ENCODE results near the gene EGFL6.
"Not testable (repeated sequence)": the region's sequence is repeated elsewhere in the genome, so short reads cannot be mapped to it uniquely, and the experiment has no call there.

Gene EGFL6

DNA sequence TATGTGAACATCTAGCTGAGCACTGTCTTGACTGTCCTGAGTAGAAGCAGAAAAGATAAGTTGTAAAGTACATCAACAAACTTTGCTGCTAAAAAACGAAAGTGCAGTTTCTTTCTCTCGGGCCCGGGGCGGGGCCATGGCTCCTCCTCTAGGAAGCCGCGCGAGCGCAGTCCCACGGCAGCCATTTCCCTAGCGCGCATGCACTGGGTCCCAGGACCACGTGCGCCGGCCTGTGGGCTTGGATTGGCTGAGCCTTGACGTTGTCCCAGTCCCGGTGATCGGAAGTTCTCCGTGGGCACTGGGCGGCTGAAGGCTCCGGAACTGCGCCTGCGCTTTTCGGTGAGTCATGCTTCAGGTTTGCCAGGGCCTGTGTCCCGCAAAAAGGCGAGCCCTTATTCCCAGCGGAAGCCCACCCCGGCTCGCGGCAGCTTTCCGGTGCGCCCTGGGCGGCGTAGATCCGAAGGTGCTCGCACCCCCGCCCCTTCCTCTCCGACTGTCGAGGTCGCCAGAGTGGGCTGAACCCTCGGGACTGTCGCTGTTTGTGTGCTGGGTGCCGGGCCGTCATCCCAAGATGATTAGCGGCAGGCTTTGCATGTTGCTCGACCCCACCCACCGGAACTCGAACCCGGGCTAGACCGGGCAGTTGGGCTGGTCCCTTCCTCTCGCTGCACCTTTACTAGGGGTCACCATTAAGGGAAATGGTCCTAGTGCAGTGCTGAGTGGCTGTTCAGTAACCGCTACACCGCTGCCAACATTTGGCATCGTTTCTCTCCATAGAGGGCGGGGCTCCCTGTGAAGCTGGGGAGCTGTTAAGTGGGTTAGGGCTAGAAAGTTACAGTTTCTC, 83.7 kb downstream of the EGFL6 start, which contains the start of gene TCEANC:
Gene TCEANC (plus strand): TSS at position 292 of the 844 bp plus-strand sequence. CDS start 9,368 bp downstream, outside the sequence.
- DNase-seq (ENCODE audit: low read depth in 2 of 2): peak; percentile 81 to 95

DNA sequence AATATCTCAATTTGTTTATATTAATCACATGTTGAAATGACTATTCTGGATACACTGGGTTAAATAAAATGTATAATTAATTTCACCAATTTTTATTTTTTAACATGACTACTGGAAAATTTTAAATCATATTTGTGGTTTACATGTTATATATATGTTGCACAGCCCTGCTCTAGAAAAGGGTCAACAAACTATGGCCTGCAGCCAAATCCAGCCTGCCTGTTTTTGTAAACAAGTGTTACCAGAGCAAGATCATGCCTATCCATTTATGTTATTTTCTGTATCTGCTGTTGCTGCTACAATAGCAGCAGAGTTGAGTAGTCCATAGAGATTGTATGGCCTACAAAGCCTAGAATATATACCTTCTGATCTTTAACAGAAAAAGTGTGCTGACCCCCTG, 84.7 kb downstream of the EGFL6 start:
- DNase-seq (ENCODE audit: low read depth in 2 of 2): no peak

DNA sequence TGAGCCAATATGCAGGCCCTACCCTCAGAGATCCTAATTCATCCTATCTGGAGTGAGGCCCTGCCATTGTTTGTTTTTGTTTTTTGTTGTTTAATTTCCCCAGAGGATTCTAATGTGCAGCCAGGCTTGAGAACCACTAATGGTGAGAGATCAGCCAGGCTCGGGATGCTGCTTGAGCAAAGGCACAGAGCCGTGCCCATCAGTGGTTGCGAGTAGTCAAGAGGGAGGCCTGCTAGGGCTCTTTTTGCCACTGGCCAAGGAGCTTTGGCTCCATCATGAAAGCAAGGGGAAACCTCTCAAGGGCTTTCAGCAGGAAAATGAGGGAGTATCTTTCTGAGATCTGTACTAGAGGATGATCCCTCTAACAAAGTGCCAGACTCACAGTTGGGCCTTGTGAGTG, 86.3 kb downstream of the EGFL6 start:
- no peak for DNase-seq (ENCODE audit: low read depth in 2 of 2)

DNA sequence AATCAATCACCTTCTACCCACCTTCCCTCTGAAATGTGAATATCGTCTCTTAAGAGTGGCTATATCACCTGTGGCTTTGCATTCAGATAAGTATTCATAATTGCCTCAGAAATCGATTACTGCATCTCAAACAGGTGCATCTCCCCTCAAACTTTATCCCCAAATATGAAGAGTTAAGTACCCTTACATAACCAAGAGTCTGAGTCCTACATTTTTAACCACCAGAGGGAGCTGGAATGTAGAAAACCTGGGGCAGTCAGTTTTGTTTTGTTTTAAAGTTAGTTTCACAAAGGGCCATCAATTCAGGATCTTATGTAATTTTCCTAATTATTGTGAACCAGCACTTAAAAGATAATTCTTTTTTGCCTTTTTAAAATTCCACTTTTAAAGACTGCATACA, 89.2 kb downstream of the EGFL6 start:
- DNase-seq (ENCODE audit: low read depth in 2 of 2): peak in 1 of 2 donors; percentile 15

DNA sequence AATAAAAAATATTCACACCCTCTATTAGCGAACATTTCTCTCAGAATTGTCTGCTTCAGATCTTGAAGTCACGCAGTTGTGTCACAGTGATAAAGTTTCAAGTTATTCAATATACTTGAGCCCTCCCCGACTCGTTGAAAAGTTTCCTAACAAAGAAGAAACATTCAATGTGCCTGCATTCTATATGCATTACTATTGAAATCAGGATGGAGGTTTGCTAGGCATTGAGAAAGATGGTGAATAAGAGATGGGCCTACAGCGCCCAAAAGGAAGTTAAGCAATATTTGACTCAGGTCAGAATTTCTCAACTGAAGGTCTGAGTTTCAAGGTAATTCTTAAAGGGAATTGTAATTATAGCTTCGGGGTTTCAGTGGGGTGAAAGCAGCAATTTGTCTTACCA, 89.7 kb downstream of the EGFL6 start:
- no peak for DNase-seq (ENCODE audit: low read depth in 2 of 2)

DNA sequence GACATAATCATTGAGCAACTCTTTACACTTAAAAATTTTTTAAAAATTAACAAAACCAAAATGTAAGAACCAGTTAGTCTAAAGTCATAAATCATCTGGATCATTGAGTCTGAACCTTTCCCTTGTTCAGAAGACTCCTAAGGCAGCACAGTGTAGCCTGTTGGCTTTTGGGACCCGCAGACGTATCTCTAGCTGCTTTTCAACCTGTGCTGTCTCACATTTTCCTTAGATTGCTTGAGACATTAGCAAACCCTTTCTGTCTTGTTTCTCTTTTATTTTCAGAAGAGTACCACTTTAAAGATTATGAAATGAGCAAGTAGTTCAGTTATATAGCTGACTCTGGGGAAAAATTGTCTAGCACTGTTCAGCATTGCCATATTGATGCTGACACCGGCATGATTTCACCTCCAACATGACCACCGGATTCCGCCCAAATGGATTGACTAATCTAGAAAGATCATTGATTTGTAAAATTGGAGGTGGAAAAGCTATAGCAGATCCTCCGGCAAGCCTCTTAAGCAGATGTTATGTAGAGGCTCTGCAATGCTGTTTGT, 92.4 kb downstream of the EGFL6 start:
- DNase-seq (ENCODE audit: low read depth in 2 of 2): no peak

DNA sequence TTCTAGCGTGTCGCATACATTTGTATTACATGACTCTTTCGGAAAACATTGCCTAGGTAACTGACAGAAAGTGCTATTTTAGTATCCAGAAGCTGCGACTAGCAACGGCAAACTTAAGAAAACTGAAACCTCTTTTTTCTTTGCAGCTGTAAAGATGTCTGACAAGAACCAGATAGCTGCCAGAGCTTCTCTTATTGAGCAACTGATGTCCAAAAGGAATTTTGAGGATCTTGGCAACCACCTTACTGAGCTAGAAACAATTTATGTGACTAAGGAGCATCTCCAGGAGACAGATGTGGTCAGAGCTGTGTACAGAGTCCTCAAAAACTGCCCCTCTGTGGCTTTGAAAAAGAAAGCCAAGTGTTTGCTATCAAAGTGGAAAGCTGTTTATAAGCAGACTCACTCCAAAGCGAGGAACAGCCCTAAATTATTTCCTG, 93.0 kb downstream of the EGFL6 start:
- DNase-seq (ENCODE audit: low read depth in 2 of 2): no peak

DNA sequence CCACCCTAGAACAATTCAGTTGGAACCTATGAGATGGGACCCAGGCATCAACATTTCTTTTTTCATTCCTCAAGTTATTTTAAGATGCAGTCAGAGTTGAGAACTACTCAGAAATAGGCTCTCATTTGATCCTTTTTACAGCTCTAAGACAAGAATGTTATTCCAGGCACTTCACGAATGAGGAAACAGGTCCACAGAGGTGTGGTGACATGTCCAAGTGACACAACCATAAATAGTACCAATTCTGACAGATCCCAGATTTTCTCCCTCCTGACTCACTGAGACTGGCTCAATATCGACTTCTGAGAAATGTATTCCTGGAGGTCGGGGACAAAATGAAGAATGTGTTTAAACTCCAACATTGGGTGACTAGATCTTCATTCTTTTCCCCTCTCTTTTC, 94.6 kb downstream of the EGFL6 start:
- DNase-seq (ENCODE audit: low read depth in 2 of 2): no peak

DNA sequence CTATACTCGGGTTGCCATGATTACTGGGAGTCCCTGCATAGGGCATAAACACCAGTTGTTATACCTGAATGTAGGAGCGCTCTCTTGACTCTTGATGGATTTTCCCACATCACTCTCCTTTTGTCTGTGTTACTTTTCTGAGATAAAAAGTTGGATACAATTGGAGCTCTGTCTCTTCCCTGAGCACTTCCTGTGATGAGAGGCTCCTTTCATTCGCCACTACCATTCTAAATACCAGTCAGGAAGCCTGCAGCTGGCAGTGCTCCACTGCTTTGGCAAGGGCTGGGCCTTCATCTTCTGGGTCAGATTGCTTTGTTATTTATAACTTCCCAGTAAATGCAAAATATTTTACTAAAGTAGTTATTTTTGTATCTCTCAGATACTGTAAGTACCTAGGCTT, 97.4 kb downstream of the EGFL6 start:
- no peak for DNase-seq (ENCODE audit: low read depth in 2 of 2)

DNA sequence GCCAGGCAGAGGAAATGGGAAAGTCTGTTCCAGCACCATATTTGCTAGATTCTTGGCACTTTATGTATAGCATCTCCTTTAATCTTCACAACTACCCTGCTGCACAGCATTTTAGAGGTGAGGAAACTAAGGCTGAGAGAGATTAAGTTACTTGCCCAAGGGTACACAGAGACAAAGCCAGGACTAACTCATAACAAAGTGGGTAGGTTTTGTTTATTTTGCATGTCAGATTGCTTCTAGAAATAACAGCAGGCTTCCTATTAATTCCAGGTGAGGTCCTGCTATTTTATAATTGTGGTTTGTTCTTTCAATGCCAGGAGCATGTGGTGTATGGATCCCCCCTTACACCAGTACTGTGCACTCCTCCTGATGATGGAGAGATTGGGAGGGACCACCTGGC, 98.5 kb downstream of the EGFL6 start:
- no peak for DNase-seq (ENCODE audit: low read depth in 2 of 2)

DNA sequence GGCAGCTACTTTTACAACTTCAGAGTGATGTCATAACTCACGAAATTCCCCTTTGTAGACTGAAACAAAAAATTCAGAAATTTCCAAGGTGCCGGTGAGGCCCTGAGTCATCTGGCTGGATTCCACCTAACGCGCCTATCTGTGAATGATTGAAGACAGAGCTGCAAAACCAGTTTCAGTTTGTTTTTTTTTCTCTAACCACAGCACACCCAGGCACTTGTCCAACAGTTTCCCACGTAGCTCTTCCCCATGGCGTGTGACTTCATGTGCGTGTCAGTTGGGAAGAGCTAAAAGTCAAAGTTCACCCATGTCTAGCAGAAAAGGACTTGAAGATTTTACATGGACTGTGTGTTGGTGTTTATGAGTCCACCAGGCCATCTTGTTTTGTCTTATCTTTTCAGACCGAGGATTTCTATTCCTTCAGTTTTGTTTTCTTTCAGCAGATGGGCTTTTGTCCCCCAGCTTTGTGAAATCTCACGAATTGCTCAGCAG, 99.9 kb downstream of the EGFL6 start:
- peak; percentile 25 to 30 for DNase-seq (ENCODE audit: low read depth in 2 of 2)

DNA sequence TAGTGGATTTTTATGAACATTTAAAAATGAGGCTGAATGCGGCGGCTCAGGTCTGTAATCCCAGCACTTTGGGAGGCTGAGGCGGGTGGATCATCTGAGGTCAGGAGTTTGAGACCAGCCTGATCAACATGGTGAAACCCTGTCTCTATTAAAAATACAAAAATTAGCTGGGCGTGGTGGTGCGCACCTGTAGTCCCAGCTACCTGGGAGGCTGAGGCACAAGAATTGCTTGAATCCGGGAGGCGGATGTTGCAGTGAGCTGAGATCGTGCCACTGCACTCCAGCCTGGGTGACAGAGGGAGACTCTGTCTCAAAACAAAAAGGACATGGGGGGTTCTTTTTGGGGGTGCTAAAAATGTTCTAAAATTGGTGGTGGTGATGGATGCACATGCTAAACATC, 100.4 kb downstream of the EGFL6 start:
- not testable (repeated sequence) for DNase-seq (ENCODE audit: low read depth in 2 of 2)

DNA sequence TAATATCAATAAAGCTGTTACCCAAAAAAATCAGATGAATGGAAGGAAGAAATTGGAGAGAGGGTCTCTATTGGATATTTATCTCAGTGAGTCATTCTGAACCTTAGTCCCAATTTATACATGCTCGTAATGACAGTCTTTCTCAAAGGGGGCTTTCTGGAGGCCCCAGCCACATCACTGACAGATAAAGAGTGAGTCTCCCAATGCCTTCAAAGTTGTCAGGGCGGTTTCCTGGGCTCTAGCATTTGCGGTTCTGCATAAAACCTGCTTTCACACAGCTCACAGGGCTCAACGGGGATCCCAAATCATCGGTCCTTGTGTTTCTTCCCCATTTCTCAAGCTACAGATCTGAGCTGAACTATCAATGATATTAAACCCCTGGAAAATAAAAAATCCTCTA, 100.8 kb downstream of the EGFL6 start:
- no peak for DNase-seq (ENCODE audit: low read depth in 2 of 2)

DNA sequence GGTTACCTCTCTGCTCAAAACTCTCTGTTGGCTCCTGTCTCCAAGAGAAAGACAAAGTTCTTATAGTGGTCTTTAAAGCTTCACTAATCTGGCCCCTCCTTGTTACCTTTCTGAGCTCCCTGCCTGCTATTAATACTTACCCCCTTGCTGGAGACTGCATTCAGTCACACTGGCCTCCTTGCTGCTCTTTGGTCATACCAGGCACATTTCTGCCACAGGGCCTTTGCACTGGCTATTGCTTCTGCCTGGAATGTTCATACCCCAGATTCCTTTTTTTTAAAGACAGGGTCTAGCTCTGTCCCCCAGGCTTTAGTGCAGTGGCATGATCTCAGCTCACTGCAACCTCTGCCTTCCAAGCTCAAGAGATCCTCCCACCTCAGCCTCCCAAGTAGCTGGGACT, 103.6 kb downstream of the EGFL6 start:
- no peak for DNase-seq (ENCODE audit: low read depth in 2 of 2)

DNA sequence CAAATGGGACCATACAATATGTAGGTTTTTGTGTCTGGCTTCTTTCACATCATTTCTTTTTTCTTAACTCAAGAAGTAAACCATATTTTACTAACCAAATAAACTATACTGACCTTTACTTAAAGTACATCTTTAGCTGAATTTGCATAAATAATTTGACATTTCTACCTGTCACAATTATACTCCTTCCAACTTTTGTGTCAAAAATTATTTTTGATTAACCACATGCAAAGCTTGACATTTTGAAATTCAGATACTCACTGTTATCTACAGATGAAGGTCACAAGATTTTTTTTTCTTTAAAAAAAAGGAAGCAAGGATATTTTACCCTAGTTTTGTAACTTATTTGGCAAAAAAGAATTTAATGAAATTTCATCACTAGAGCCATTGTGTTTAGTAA, 107.5 kb downstream of the EGFL6 start:
- no peak for DNase-seq (ENCODE audit: low read depth in 2 of 2)

DNA sequence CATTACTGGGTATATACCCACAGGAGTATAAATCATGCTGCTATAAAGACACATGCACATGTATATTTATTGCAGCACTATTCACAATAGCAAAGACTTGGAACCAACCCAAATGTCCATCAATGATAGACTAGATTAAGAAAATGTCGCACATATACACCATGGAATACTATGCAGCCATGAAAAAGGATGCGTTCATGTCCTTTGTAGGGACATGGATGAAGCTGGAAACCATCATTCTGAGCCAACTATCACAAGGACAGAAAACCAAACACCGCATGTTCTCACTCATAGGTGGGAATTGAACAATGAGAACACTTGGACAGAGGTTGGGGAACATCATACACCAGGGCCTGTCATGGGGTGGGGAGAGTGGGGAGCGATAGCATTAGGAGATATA, 110.3 kb downstream of the EGFL6 start:
- not testable (repeated sequence) for DNase-seq (ENCODE audit: low read depth in 2 of 2)

DNA sequence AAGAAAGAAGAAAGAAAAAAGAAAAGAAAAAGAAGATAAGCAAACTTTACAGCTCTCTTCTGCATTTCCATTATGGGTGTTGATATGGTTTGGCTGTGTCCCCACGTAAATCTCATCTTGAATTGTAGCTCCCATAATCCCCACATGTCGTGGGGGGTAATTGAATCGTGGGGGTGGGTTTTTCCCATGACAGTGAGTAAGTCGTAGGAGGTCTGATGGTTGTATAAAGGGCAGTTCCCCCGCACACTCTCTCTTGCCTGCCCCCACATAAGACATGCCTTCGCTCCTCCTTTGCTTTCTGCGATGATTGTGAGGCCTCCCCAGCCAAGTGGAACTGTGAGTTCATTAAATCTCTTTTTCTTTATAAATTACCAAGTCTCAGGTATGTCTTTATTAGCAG, 112.2 kb downstream of the EGFL6 start:
- no peak for DNase-seq (ENCODE audit: low read depth in 2 of 2)
